IMR-90 (cell line): ENCODE results near the gene ADGRD2. TPM values are rescaled to one million over a fixed set of nuclear protein-coding genes. Genes with fewer than 3 reads are reported as not detected.

ENCODE experiments used
- ATAC-seq: fragments of 200-7000 bp; cut with Tn5 transposase; 2 replicates; pipeline ENCODE4 v1.9.1; 2020; ENCODE audit warnings: low read depth, mild to moderate bottlenecking, moderate library complexity
- BruUV-seq: library from RNA; stranded (reverse); fragments of 400-500 nt; replicated peaks from 2 replicates; lab custom pipeline; 2021; lab: Mats Ljungman, UMichigan
- CTCF ChIA-PET: fragments of 300-600 bp; formaldehyde crosslinking; extraction: SDS; loops from one replicate; lab custom pipeline; 2021; ENCODE audit warnings: antibody characterized with exemption; lab: Yijun Ruan, JAX
- POLR2A ChIA-PET: fragments of 300-600 bp; sonication (Branson Sonifier 250); formaldehyde crosslinking; loops from one replicate; lab custom pipeline; 2022; ENCODE audit warnings: antibody characterized with exemption; ENCODE audit not compliant: unreplicated experiment; lab: Charles Lee
- DNase-seq: peaks from one replicate; pipeline ENCODE4 v3.0.0; 2013
- H2AFZ ChIP-seq: replicated peaks from 2 replicates; pipeline ENCODE3; 2013; ENCODE audit warnings: low read length, mild to moderate bottlenecking; ENCODE audit not compliant: poor library complexity
- H2AK5ac ChIP-seq: 2 replicates; pipeline ENCODE4 v1.6.1; 2013; ENCODE audit warnings: low read depth, low read length, inconsistent platforms
- H2AK9ac ChIP-seq: replicated peaks from 2 replicates; pipeline ENCODE3; 2013; ENCODE audit warnings: mild to moderate bottlenecking, low read depth, low read length, moderate library complexity; ENCODE audit not compliant: poor library complexity
- H2BK120ac ChIP-seq: 2 replicates; pipeline ENCODE4 v1.6.1; 2013; ENCODE audit warnings: low read depth, low read length, inconsistent platforms
- H2BK15ac ChIP-seq: 3 replicates; pipeline ENCODE4 v1.6.1; 2013; ENCODE audit warnings: low read depth, low read length, inconsistent platforms
- H2BK20ac ChIP-seq: 2 replicates; pipeline ENCODE4 v1.6.1; 2013; ENCODE audit warnings: low read depth, mild to moderate bottlenecking, inconsistent platforms, low read length, moderate library complexity
- H2BK5ac ChIP-seq: 2 replicates; pipeline ENCODE4 v1.6.1; 2013; ENCODE audit warnings: mild to moderate bottlenecking, low read depth, low read length, inconsistent platforms; ENCODE audit not compliant: poor library complexity, severe bottlenecking
- H3K14ac ChIP-seq: replicated peaks from 2 replicates; pipeline ENCODE4 v1.6.1; 2013; ENCODE audit warnings: low read depth, low read length, inconsistent platforms
- H3K18ac ChIP-seq: 2 replicates; pipeline ENCODE4 v1.6.1; 2013; ENCODE audit warnings: low read depth, low read length, control low read depth
- H3K23ac ChIP-seq: 2 replicates; pipeline ENCODE4 v1.6.1; 2013; ENCODE audit warnings: low read depth, low read length, inconsistent platforms
- H3K27ac ChIP-seq: 2 replicates; pipeline ENCODE4 v1.5.1; 2013; ENCODE audit warnings: mild to moderate bottlenecking, control low read depth, low read length; ENCODE audit not compliant: insufficient read depth
- H3K27me3 ChIP-seq: 2 replicates; pipeline ENCODE4 v1.6.1; 2013; ENCODE audit warnings: low read length; ENCODE audit not compliant: control insufficient read depth, insufficient read depth
- H3K36me3 ChIP-seq: 2 replicates; pipeline ENCODE4 v1.6.1; 2013; ENCODE audit warnings: low read length, mixed read lengths; ENCODE audit not compliant: control insufficient read depth, insufficient read depth
- H3K4ac ChIP-seq: 2 replicates; pipeline ENCODE4 v1.6.1; 2013; ENCODE audit warnings: low read depth, low read length, inconsistent platforms
- H3K4me1 ChIP-seq: 2 replicates; pipeline ENCODE4 v1.6.1; 2013; ENCODE audit warnings: low read length, mixed read lengths; ENCODE audit not compliant: control insufficient read depth, insufficient read depth
- H3K4me2 ChIP-seq: 2 replicates; pipeline ENCODE4 v1.6.1; 2013; ENCODE audit warnings: low read depth, mild to moderate bottlenecking, control low read depth, low read length, moderate library complexity
- H3K4me3 ChIP-seq: 2 replicates; pipeline ENCODE4 v1.5.1; 2013; ENCODE audit warnings: low read depth, mild to moderate bottlenecking, control low read depth, low read length, moderate library complexity; ENCODE audit not compliant: insufficient read depth
- H3K56ac ChIP-seq: 2 replicates; pipeline ENCODE4 v1.6.1; 2013; ENCODE audit warnings: low read length, inconsistent platforms; ENCODE audit not compliant: insufficient read depth; ENCODE audit errors: extremely low read depth
- H3K79me1 ChIP-seq, 2 experiments: 2 replicates each; pipeline ENCODE4 v1.6.1; 2013; ENCODE audit warnings: low read length in 2 of 2, inconsistent platforms in 1 of 2, low read depth in 1 of 2
- H3K9ac ChIP-seq: 2 replicates; pipeline ENCODE4 v1.6.1; 2013; ENCODE audit warnings: low read depth, low read length, control low read depth
- H3K9me1 ChIP-seq: 2 replicates; pipeline ENCODE4 v1.6.1; 2013; ENCODE audit warnings: low read length, inconsistent platforms; ENCODE audit not compliant: insufficient read depth
- H3K9me3 ChIP-seq: 2 replicates; pipeline ENCODE4 v1.6.1; 2013; ENCODE audit warnings: low read length; ENCODE audit not compliant: control insufficient read depth, insufficient read depth
- H4K20me1 ChIP-seq: 2 replicates; pipeline ENCODE4 v1.6.1; 2013; ENCODE audit warnings: low read length, inconsistent platforms; ENCODE audit not compliant: insufficient read depth
- H4K5ac ChIP-seq: 2 replicates; pipeline ENCODE4 v1.6.1; 2013; ENCODE audit warnings: mild to moderate bottlenecking, low read depth, low read length, control low read depth
- H4K8ac ChIP-seq, 2 experiments: 2 replicates each; pipeline ENCODE4 v1.6.1; 2013; ENCODE audit warnings: low read depth in 2 of 2, low read length in 2 of 2, control low read depth in 1 of 2, inconsistent platforms in 1 of 2
- H4K91ac ChIP-seq: 2 replicates; pipeline ENCODE4 v1.6.1; 2013; ENCODE audit warnings: low read depth, low read length, inconsistent platforms; ENCODE audit not compliant: insufficient read depth
- BHLHE40 ChIP-seq: fragments of 150-350 bp; IDR thresholded peaks from 2 replicates; pipeline ENCODE4 v1.6.1; 2016; ENCODE audit warnings: mild to moderate bottlenecking, low read depth, low read length
- CEBPB ChIP-seq: IDR thresholded peaks from 2 replicates; pipeline ENCODE4 v1.6.1; 2012; ENCODE audit warnings: low read depth, low read length, improper control_type of control experiment
- CHD1 ChIP-seq: IDR thresholded peaks from 2 replicates; pipeline ENCODE4 v1.6.1; 2012; ENCODE audit warnings: low read depth, low read length, improper control_type of control experiment
- ELK1 ChIP-seq: fragments of 150-350 bp; IDR thresholded peaks from 2 replicates; pipeline ENCODE4 v1.6.1; 2016; ENCODE audit warnings: low read depth, mild to moderate bottlenecking, low read length, moderate library complexity, borderline replicate concordance
- FOS ChIP-seq: fragments of 150-350 bp; IDR thresholded peaks from 2 replicates; pipeline ENCODE4 v1.6.1; 2016; ENCODE audit warnings: low read depth, low read length
- MAFK ChIP-seq: IDR thresholded peaks from 2 replicates; pipeline ENCODE4 v1.6.1; 2012; ENCODE audit warnings: low read depth, low read length, improper control_type of control experiment
- MAZ ChIP-seq: IDR thresholded peaks from 2 replicates; pipeline ENCODE4 v1.6.1; 2012; ENCODE audit warnings: low read depth, mild to moderate bottlenecking, low read length, improper control_type of control experiment, moderate library complexity, borderline replicate concordance
- MXI1 ChIP-seq: IDR thresholded peaks from 2 replicates; pipeline ENCODE4 v1.6.1; 2012; ENCODE audit warnings: low read depth, mild to moderate bottlenecking, low read length, moderate library complexity, borderline replicate concordance
- POLR2A ChIP-seq: IDR thresholded peaks from 2 replicates; pipeline ENCODE4 v1.6.1; 2012; ENCODE audit warnings: mild to moderate bottlenecking, low read depth, low read length
- RAD21 ChIP-seq: IDR thresholded peaks from 2 replicates; pipeline ENCODE4 v1.6.1; 2012; ENCODE audit warnings: low read length, improper control_type of control experiment
- RCOR1 ChIP-seq: IDR thresholded peaks from 2 replicates; pipeline ENCODE4 v1.6.1; 2012; ENCODE audit warnings: mild to moderate bottlenecking, low read length, improper control_type of control experiment; ENCODE audit not compliant: insufficient replicate concordance
- RFX5 ChIP-seq: IDR thresholded peaks from 2 replicates; pipeline ENCODE4 v1.8.0; 2012; ENCODE audit warnings: low read depth, mild to moderate bottlenecking, low read length, moderate library complexity
- SMC3 ChIP-seq: fragments of 150-350 bp; IDR thresholded peaks from 2 replicates; pipeline ENCODE4 v1.6.1; 2016; ENCODE audit warnings: low read depth, mild to moderate bottlenecking, antibody characterized with exemption, low read length, moderate library complexity
- WGBS, 2 experiments: methylation state at CpG; one replicate each; pipeline versions ENCODE4 v1.1.5 to v1.1.7; 2013; ENCODE audit warnings: missing lambda C conversion rate in 2 of 2; ENCODE audit not compliant: insufficient read length in 1 of 2; ENCODE audit errors: extremely low coverage in 2 of 2; 5-methylcytosine and 5-hydroxymethylcytosine counted together
- dilution Hi-C: fragments of 300-500 bp; cut with HindIII; formaldehyde crosslinking; loops from one replicate; pipeline ENCODE4 v1.14.3; 2018; ENCODE audit warnings: low sequenced_read_pairs; ENCODE audit not compliant: unreplicated experiment
- in situ Hi-C: fragments of 300-500 bp; cut with MboI; formaldehyde crosslinking; loops from 3 replicates; pipeline ENCODE4 v1.14.3; 2019; ENCODE audit warnings: low sequenced_read_pairs, inconsistent platforms, mixed read lengths
- intact Hi-C: fragments of 100-400 bp; cut with micrococcal nuclease; formaldehyde crosslinking; loops from 2 replicates; pipeline ENCODE4 v1.10.0; 2022
- polyA plus RNA-seq, 3 experiments: library from polyadenylated mRNA; depleted of rRNA; stranded (reverse); fragments of >200 nt; gene quantifications; 2 replicates each; pipeline ENCODE4 v1.2.3, GENCODE V29; 2012; ENCODE audit warnings: low replicate concordance in 1 of 3
- total RNA-seq: library from RNA; depleted of rRNA; stranded (reverse); fragments of >200 nt; gene quantifications from 2 replicates; pipeline ENCODE4 v1.2.3, GENCODE V29; 2012
- TF ChIP-seq, protein P1 (sequence below): fragments of 150-350 bp; IDR thresholded peaks from 2 replicates; pipeline ENCODE4 v1.6.1; 2017; ENCODE audit warnings: mild to moderate bottlenecking, antibody characterized with exemption, low read length, low read depth

The ADGRD2 gene
- total and polyA plus RNA-seq, 2 of the 4 experiments (the other 2 are of a cell fraction): not detected

- no peaks in the 10 kb centered on the region for H3K79me1 ChIP-seq
- H3K9me3 ChIP-seq: no peaks in the 10 kb centered on the region
- no peak overlapping the region for H3K9ac ChIP-seq
- dilution Hi-C loops: no loop called here
- H2AFZ ChIP-seq: no peak overlapping the region
- H3K27ac ChIP-seq: no peak overlapping the region
- no peaks in the 10 kb centered on the region for H3K9me1 ChIP-seq
- TF ChIP-seq RAD21 (no peak), SMC3 (no peak), ELK1 (no peak), MAZ (no peak), RCOR1 (no peak), MAFK (no peak), MXI1 (no peak), BHLHE40 (no peak), CEBPB (no peak), POLR2A (no peak), RFX5 (no peak), FOS (no peak), CHD1 (no peak)
- TF ChIP-seq, protein P1, sequence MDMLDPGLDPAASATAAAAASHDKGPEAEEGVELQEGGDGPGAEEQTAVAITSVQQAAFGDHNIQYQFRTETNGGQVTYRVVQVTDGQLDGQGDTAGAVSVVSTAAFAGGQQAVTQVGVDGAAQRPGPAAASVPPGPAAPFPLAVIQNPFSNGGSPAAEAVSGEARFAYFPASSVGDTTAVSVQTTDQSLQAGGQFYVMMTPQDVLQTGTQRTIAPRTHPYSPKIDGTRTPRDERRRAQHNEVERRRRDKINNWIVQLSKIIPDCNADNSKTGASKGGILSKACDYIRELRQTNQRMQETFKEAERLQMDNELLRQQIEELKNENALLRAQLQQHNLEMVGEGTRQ: no peak
- H3K23ac ChIP-seq: no peak overlapping the region
- no TSS peak for BruUV-seq
- H2BK20ac ChIP-seq: no peak overlapping the region
- no peak overlapping the region for H4K91ac ChIP-seq
- H2AK9ac ChIP-seq: no peak overlapping the region
- no peak overlapping the region for H2BK5ac ChIP-seq
- no peak overlapping the region for H3K4me3 ChIP-seq
- in situ Hi-C loops: no loop called here
- H3K36me3 ChIP-seq: no peaks in the 10 kb centered on the region
- no peak overlapping the region for H2BK120ac ChIP-seq
- H2AK5ac ChIP-seq: no peak overlapping the region
- POLR2A ChIA-PET: no interaction called here
- no peak for ATAC-seq
- intact Hi-C loops: no loop called here
- no peak for DNase-seq
- no peaks in the 10 kb centered on the region for H3K4me1 ChIP-seq
- H3K18ac ChIP-seq: no peak overlapping the region
- H3K27me3 ChIP-seq: peaks cover 49% of the 10 kb centered on the region
- CTCF ChIA-PET: no interaction called here
- H3K4me2 ChIP-seq: no peak overlapping the region
- 66% methylated on average over 6 of the region's 13 CpGs; no CpG with 5 or more reads in 1 of the 2 experiments for WGBS, 2 experiments
- H3K14ac ChIP-seq: no peak overlapping the region
- no peak overlapping the region for H2BK15ac ChIP-seq
- no peak overlapping the region for H4K8ac ChIP-seq
- H4K20me1 ChIP-seq: no peaks in the 10 kb centered on the region
- H4K5ac ChIP-seq: no peak overlapping the region
- H3K4ac ChIP-seq: no peak overlapping the region
- no peak overlapping the region for H3K56ac ChIP-seq
Observed at GRCh38 chr9:124449381-124450151, 685 bp upstream of the ADGRD2 start.
